Prostate gland (tissue), 2 donors: ENCODE data around the gene CCL8. TPM values are rescaled to one million over a fixed set of nuclear protein-coding genes. Genes with fewer than 3 reads are reported as not detected.

Experiments used
- DNase-seq: peaks from one replicate; pipeline ENCODE4 v3.0.0-alpha.2; 2019; ENCODE audit warnings: low spot score
- H3K27ac ChIP-seq, 2 donors: fragments of 200-600 bp; sonication (generic); 2 replicates each; pipeline ENCODE4 v1.5.1; 2017 to 2019
- H3K27me3 ChIP-seq: fragments of 200-600 bp; sonication (generic); replicated peaks from 2 replicates; pipeline ENCODE4 v1.5.1; 2019; ENCODE audit not compliant: insufficient read depth
- H3K36me3 ChIP-seq, 2 donors: fragments of 200-600 bp; sonication (generic); 1 replicate in 1 of 2; 2 replicates in 1 of 2; pipeline versions ENCODE4 v1.5.1 to v1.8.1; 2017 to 2019
- H3K4me1 ChIP-seq: fragments of 200-600 bp; sonication (generic); replicated peaks from 2 replicates; pipeline ENCODE4 v1.5.1; 2019
- H3K4me3 ChIP-seq, 2 donors: fragments of 200-600 bp; sonication (generic); 2 replicates each; pipeline ENCODE4 v1.5.1; 2017 to 2019
- H3K9me3 ChIP-seq: fragments of 200-600 bp; sonication (generic); 2 replicates; pipeline ENCODE4 v1.5.1; 2017
- CTCF ChIP-seq, 4 experiments: fragments of 200-600 bp in 2 of 4; fragments of 450-650 bp in 2 of 4; sonication (generic) in 2 of 4; IDR thresholded peaks; 1 replicate in 3 of 4; 2 replicates in 1 of 4; pipeline ENCODE4 v1.5.1; 2016 to 2019; ENCODE audit warnings: antibody characterized with exemption in 4 of 4, mild to moderate bottlenecking in 2 of 4, moderate library complexity in 2 of 4
- POLR2A ChIP-seq: fragments of 450-650 bp; IDR thresholded peaks from one replicate; pipeline ENCODE4 v1.6.1; 2016; ENCODE audit warnings: antibody characterized with exemption, mild to moderate bottlenecking
- POLR2AphosphoS5 ChIP-seq: sonication (generic); formaldehyde crosslinking; IDR thresholded peaks from one replicate; pipeline ENCODE4 v1.6.1; 2017; ENCODE audit warnings: antibody characterized with exemption
- WGBS: methylation state at CpG from one replicate; pipeline ENCODE4 v1.1.5; 2018; 5-methylcytosine and 5-hydroxymethylcytosine counted together
- intact Hi-C: fragments of 100-400 bp; cut with DNase I; formaldehyde crosslinking; loops from one replicate; pipeline ENCODE4 v1.14.2; 2022
- total RNA-seq, 2 donors: library from RNA; depleted of rRNA; stranded (reverse); fragments of >200 nt; gene quantifications; one replicate each; pipeline ENCODE4 v1.1.0, GENCODE V29; 2016

CCL8 gene
- total RNA-seq, 2 donors from 2014 or later, result not detected

GRCh38 chr17:34311291-34311690, 7.9 kb upstream of the CCL8 start:
- no peak overlapping the region for H3K27ac ChIP-seq
- H3K4me3 ChIP-seq, result no peak overlapping the region
- WGBS, result 64% methylated on average over 7 of the region's 7 CpGs
- H3K9me3 ChIP-seq, result no peaks in the 10 kb centered on the region
- H3K4me1 ChIP-seq, result no peaks in the 10 kb centered on the region
- no peak for TF ChIP-seq POLR2AphosphoS5
- no peak for TF ChIP-seq CTCF (IDR thresholded peaks at IDR 0.05)
- no peak for TF ChIP-seq POLR2A
- H3K27me3 ChIP-seq, result no peaks in the 10 kb centered on the region
- intact Hi-C loops, result no loop called here
- no peaks in the 10 kb centered on the region for H3K36me3 ChIP-seq
- no peak for DNase-seq

GRCh38 chr17:34312080-34312479, 7.2 kb upstream of the CCL8 start:
- Histone ChIP-seq H3K9me3 (no peaks in the 10 kb centered on the region), H3K4me1 (no peaks in the 10 kb centered on the region), H3K27ac (no peak overlapping the region), H3K36me3 (no peaks in the 10 kb centered on the region), H3K27me3 (no peaks in the 10 kb centered on the region), H3K4me3 (no peak overlapping the region)
- TF ChIP-seq CTCF (IDR thresholded peaks at IDR 0.05), result no peak
- TF ChIP-seq POLR2AphosphoS5, result no peak
- no peak for TF ChIP-seq POLR2A
- 50% methylated on average over 5 of the region's 5 CpGs for WGBS
- intact Hi-C loops, result no loop called here
- no peak for DNase-seq

GRCh38 chr17:34313164-34313563, 6.1 kb upstream of the CCL8 start:
- H3K36me3 ChIP-seq, result no peaks in the 10 kb centered on the region
- H3K4me1 ChIP-seq, result no peaks in the 10 kb centered on the region
- intact Hi-C loops, result no loop called here
- no peak overlapping the region for H3K27ac ChIP-seq
- no peaks in the 10 kb centered on the region for H3K9me3 ChIP-seq
- no peak for DNase-seq
- H3K27me3 ChIP-seq, result no peaks in the 10 kb centered on the region
- H3K4me3 ChIP-seq, result no peak overlapping the region
- no peak for TF ChIP-seq POLR2A
- TF ChIP-seq POLR2AphosphoS5, result no peak
- no peak for TF ChIP-seq CTCF (IDR thresholded peaks at IDR 0.05)
- 74% methylated on average over 4 of the region's 4 CpGs for WGBS

GRCh38 chr17:34314279-34314678, 5.0 kb upstream of the CCL8 start:
- DNase-seq, result no peak
- H3K4me1 ChIP-seq, result no peaks in the 10 kb centered on the region

GRCh38 chr17:34318474-34318873, 761 bp upstream of the CCL8 start:
- intact Hi-C loops, result no loop called here
- Histone ChIP-seq H3K9me3 (no peaks in the 10 kb centered on the region), H3K27ac (no peak overlapping the region), H3K27me3 (no peaks in the 10 kb centered on the region), H3K4me1 (no peaks in the 10 kb centered on the region), H3K4me3 (no peak overlapping the region), H3K36me3 (no peaks in the 10 kb centered on the region)
- DNase-seq, result no peak
- TF ChIP-seq CTCF (IDR thresholded peaks at IDR 0.05) (no peak), POLR2AphosphoS5 (no peak), POLR2A (no peak)
- WGBS, result 87% methylated on average over 3 of the region's 3 CpGs

More at GRCh38 chr17:34314279-34314678, 5.0 kb upstream of the CCL8 start:
- no peak overlapping the region for H3K27ac ChIP-seq
- H3K36me3 ChIP-seq, result no peaks in the 10 kb centered on the region
- no peaks in the 10 kb centered on the region for H3K27me3 ChIP-seq
- no peak overlapping the region for H3K4me3 ChIP-seq
- H3K9me3 ChIP-seq, result no peaks in the 10 kb centered on the region
- intact Hi-C loops, result no loop called here
- TF ChIP-seq POLR2AphosphoS5, result no peak
- WGBS, result 55% methylated on average over 4 of the region's 4 CpGs
